ENCODE data around the gene KCNG2.

- TF ChIP-seq CTCF (conservative IDR thresholded peaks at IDR 0.05; ENCODE audit: low read depth, low read length) = no peak
- no peak for TF ChIP-seq RAD21 (IDR thresholded peaks at IDR 0.05; ENCODE audit: low read length)
- TF ChIP-seq MXI1 (IDR thresholded peaks at IDR 0.05; ENCODE audit: borderline replicate concordance, low read depth, low read length) = no peak
- no peak for TF ChIP-seq USF2 (IDR thresholded peaks at IDR 0.05; ENCODE audit: low read depth, low read length)
- no peak for TF ChIP-seq POLR2A (IDR thresholded peaks at IDR 0.05; ENCODE audit: low read depth, low read length)
- TF ChIP-seq MAZ (IDR thresholded peaks at IDR 0.05; ENCODE audit: borderline replicate concordance, low read depth, low read length) = no peak
- no peak for TF ChIP-seq CEBPB (IDR thresholded peaks at IDR 0.05; ENCODE audit: low read depth, low read length)
- no peak for TF ChIP-seq CHD1 (IDR thresholded peaks at IDR 0.05; ENCODE audit: low read depth, low read length)
- no peak for TF ChIP-seq ELK1 (IDR thresholded peaks at IDR 0.05; ENCODE audit: borderline replicate concordance, low read depth, low read length)
- TF ChIP-seq MAFK (IDR thresholded peaks at IDR 0.05; ENCODE audit: low read depth, low read length) = no peak
Observed at GRCh38 chr18:79818631-79819030, 20.9 kb downstream of the KCNG2 start.

Data from IMR-90 (cell line).